A549 (cell line): ENCODE measurements around the gene STRN4.

ENCODE experiments used
- BHLHE40 ChIP-seq: IDR thresholded peaks from 2 replicates; pipeline ENCODE4 v1.6.1; 2012; ENCODE audit warnings: low read depth, low read length, inconsistent platforms
- CHD2 ChIP-seq: fragments of 150-350 bp; IDR thresholded peaks from 2 replicates; pipeline ENCODE4 v1.6.1; 2014; ENCODE audit warnings: low read length; ENCODE audit not compliant: partially characterized antibody
- CHD4 ChIP-seq: fragments of 200-600 bp; sonication (generic); IDR thresholded peaks from 2 replicates; pipeline ENCODE4 v1.6.1; 2016; ENCODE audit warnings: antibody characterized with exemption, mild to moderate bottlenecking, borderline replicate concordance
- CTCF ChIP-seq: fragments of >200 bp; sonication (Bioruptor Twin); formaldehyde crosslinking; IDR thresholded peaks from 3 replicates; pipeline ENCODE4 v1.5.1; 2016
- EP300 ChIP-seq, 2 experiments: fragments of >200 bp; sonication (Bioruptor Twin); formaldehyde crosslinking; IDR thresholded peaks; 2 replicates in 1 of 2; 3 replicates in 1 of 2; pipeline ENCODE4 v1.6.1; 2016 to 2017
- ESRRA ChIP-seq: fragments of 150-350 bp; IDR thresholded peaks from 2 replicates; pipeline ENCODE4 v1.6.1; 2014; ENCODE audit warnings: mild to moderate bottlenecking, low read length, borderline replicate concordance
- HEYL ChIP-seq: fragments of 250-450 bp; sonication (Bioruptor Pico); IDR thresholded peaks from 2 replicates; pipeline ENCODE4 v1.8.0; 2021; ENCODE audit warnings: mild to moderate bottlenecking, moderate library complexity
- JUN ChIP-seq, 2 experiments: fragments of >200 bp; sonication (Bioruptor Twin); formaldehyde crosslinking; IDR thresholded peaks; 2 replicates in 1 of 2; 3 replicates in 1 of 2; pipeline ENCODE4 v1.6.1; 2016 to 2017
- MAFK ChIP-seq: fragments of 450-650 bp; IDR thresholded peaks from 2 replicates; pipeline ENCODE4 v1.6.1; 2014; ENCODE audit not compliant: partially characterized antibody
- POLR2A ChIP-seq: IDR thresholded peaks from 2 replicates; pipeline ENCODE4 v1.6.1; 2012; ENCODE audit warnings: mild to moderate bottlenecking, low read length
- POLR2AphosphoS2 ChIP-seq: conservative IDR thresholded peaks from 2 replicates; pipeline ENCODE4 v1.6.1; 2012; ENCODE audit warnings: low read length, improper control_type of control experiment, inconsistent platforms
- RAD21 ChIP-seq, 2 experiments: fragments of >200 bp in 1 of 2; sonication (Bioruptor Twin) in 1 of 2; formaldehyde crosslinking in 1 of 2; IDR thresholded peaks in 1 of 2; conservative IDR thresholded peaks in 1 of 2; 2 replicates in 1 of 2; 3 replicates in 1 of 2; pipeline ENCODE4 v1.6.1; 2012 to 2018; ENCODE audit warnings: inconsistent platforms in 1 of 2

GRCh38 chr19:46759206-46759605, 13.0 kb upstream of the STRN4 start:
- no peak for TF ChIP-seq CTCF
- TF ChIP-seq ESRRA: no peak
- TF ChIP-seq CHD4: no peak
- TF ChIP-seq POLR2AphosphoS2: no peak
- no peak for TF ChIP-seq MAFK
- TF ChIP-seq CHD2: no peak
- no peak for TF ChIP-seq BHLHE40
- TF ChIP-seq HEYL (CRISPR knock-in tag): no peak
- no peak for TF ChIP-seq EP300 (IDR thresholded peaks at IDR 0.05)
- no peak for TF ChIP-seq JUN (IDR thresholded peaks at IDR 0.05)
- TF ChIP-seq POLR2A: no peak
- TF ChIP-seq RAD21 (conservative IDR thresholded peaks at IDR 0.05 in 1 of 2, IDR thresholded peaks at IDR 0.05 in 1 of 2): no peak
